ENCODE results near the gene SMARCE1. TPM values are rescaled to one million over a fixed set of nuclear protein-coding genes. Genes with fewer than 3 reads are reported as not detected.

Gene SMARCE1
- total and polyA plus RNA-seq, 9 of the 15 experiments (the other 6 are each of a cell fraction or from before 2014, with no cell fraction given), result 64.1 to 142 (median 114) TPM

DNA sequence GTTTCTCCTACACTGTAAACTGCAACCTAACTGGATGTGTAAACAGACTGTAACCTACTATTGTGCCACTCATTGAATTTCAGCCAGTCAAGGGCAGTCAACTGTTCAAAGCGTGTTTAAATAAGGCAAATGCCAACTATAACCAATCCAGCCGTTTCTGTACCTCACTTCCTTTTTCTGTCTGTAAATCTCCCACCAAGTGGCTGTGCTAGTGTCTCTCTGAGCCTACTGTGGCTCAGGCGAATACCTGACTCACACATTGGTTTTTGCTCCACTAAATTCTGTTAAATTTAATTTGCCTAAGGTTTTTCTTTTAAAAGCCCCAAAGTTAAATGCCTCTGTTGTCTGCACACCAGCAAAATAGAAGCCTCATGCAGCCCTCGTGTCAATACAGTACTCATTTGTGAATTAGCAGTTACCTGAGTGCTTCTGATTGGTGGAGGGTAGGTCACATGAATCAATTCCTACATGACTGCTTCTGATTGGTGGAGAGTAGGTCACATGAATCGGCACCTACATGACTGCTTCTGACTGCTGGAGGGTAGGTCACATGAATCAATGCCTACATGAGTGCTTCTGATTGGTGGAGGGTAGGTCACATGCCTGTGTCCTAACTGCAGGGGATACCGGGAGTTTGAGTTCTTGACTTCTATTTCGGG is 51.2 kb downstream of the SMARCE1 start (continued):
- TF ChIP-seq ZFP1 (CRISPR knock-in tag; IDR thresholded peaks at IDR 0.05) (no peak), HMG20B (CRISPR knock-in tag; IDR thresholded peaks at IDR 0.05) (no peak), ZNF239 (CRISPR knock-in tag; IDR thresholded peaks at IDR 0.05) (no peak), BMI1 (IDR thresholded peaks at IDR 0.05; ENCODE audit: low read length) (no peak), ZNF217 (CRISPR knock-in tag; IDR thresholded peaks at IDR 0.05) (no peak), NUFIP1 (IDR thresholded peaks at IDR 0.05; ENCODE audit: partially characterized antibody) (no peak), OTX1 (CRISPR knock-in tag; IDR thresholded peaks at IDR 0.05) (no peak), ASH1L (IDR thresholded peaks at IDR 0.05; ENCODE audit: borderline replicate concordance, low read depth, partially characterized antibody) (peak; percentile 80), RBM34 (IDR thresholded peaks at IDR 0.05; ENCODE audit: borderline replicate concordance, insufficient read depth, low read length) (no peak), LEF1 (IDR thresholded peaks at IDR 0.05) (no peak), BACH1 (tag; IDR thresholded peaks at IDR 0.05) (no peak), CBFB (CRISPR knock-in tag; IDR thresholded peaks at IDR 0.05) (no peak), NEUROD1 (IDR thresholded peaks at IDR 0.05; ENCODE audit: borderline replicate concordance, low read depth, low read length, partially characterized antibody) (no peak), PTBP1 (IDR thresholded peaks at IDR 0.05; ENCODE audit: low read depth, low read length) (no peak)
- TF ChIP-seq, protein P1, sequence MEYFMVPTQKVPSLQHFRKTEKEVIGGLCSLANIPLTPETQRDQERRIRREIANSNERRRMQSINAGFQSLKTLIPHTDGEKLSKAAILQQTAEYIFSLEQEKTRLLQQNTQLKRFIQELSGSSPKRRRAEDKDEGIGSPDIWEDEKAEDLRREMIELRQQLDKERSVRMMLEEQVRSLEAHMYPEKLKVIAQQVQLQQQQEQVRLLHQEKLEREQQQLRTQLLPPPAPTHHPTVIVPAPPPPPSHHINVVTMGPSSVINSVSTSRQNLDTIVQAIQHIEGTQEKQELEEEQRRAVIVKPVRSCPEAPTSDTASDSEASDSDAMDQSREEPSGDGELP (CRISPR knock-in tag; IDR thresholded peaks at IDR 0.05; ENCODE audit: borderline replicate concordance), result no peak
- TF ChIP-seq, protein P2, sequence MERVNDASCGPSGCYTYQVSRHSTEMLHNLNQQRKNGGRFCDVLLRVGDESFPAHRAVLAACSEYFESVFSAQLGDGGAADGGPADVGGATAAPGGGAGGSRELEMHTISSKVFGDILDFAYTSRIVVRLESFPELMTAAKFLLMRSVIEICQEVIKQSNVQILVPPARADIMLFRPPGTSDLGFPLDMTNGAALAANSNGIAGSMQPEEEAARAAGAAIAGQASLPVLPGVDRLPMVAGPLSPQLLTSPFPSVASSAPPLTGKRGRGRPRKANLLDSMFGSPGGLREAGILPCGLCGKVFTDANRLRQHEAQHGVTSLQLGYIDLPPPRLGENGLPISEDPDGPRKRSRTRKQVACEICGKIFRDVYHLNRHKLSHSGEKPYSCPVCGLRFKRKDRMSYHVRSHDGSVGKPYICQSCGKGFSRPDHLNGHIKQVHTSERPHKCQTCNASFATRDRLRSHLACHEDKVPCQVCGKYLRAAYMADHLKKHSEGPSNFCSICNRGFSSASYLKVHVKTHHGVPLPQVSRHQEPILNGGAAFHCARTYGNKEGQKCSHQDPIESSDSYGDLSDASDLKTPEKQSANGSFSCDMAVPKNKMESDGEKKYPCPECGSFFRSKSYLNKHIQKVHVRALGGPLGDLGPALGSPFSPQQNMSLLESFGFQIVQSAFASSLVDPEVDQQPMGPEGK (CRISPR knock-in tag; IDR thresholded peaks at IDR 0.05; ENCODE audit: borderline replicate concordance), result no peak
- TF ChIP-seq, protein P3, sequence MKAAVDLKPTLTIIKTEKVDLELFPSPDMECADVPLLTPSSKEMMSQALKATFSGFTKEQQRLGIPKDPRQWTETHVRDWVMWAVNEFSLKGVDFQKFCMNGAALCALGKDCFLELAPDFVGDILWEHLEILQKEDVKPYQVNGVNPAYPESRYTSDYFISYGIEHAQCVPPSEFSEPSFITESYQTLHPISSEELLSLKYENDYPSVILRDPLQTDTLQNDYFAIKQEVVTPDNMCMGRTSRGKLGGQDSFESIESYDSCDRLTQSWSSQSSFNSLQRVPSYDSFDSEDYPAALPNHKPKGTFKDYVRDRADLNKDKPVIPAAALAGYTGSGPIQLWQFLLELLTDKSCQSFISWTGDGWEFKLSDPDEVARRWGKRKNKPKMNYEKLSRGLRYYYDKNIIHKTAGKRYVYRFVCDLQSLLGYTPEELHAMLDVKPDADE (conservative IDR thresholded peaks at IDR 0.05; ENCODE audit: control insufficient read depth, low read depth, low read length), result no peak
- TF ChIP-seq, protein P4, sequence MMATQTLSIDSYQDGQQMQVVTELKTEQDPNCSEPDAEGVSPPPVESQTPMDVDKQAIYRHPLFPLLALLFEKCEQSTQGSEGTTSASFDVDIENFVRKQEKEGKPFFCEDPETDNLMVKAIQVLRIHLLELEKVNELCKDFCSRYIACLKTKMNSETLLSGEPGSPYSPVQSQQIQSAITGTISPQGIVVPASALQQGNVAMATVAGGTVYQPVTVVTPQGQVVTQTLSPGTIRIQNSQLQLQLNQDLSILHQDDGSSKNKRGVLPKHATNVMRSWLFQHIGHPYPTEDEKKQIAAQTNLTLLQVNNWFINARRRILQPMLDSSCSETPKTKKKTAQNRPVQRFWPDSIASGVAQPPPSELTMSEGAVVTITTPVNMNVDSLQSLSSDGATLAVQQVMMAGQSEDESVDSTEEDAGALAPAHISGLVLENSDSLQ (IDR thresholded peaks at IDR 0.05), result peak; percentile 23; the same call in 1 of the 2 replicates
- TF ChIP-seq, protein P5, sequence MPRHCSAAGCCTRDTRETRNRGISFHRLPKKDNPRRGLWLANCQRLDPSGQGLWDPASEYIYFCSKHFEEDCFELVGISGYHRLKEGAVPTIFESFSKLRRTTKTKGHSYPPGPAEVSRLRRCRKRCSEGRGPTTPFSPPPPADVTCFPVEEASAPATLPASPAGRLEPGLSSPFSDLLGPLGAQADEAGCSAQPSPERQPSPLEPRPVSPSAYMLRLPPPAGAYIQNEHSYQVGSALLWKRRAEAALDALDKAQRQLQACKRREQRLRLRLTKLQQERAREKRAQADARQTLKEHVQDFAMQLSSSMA (CRISPR knock-in tag; IDR thresholded peaks at IDR 0.05), result no peak
- TF ChIP-seq, protein P6, sequence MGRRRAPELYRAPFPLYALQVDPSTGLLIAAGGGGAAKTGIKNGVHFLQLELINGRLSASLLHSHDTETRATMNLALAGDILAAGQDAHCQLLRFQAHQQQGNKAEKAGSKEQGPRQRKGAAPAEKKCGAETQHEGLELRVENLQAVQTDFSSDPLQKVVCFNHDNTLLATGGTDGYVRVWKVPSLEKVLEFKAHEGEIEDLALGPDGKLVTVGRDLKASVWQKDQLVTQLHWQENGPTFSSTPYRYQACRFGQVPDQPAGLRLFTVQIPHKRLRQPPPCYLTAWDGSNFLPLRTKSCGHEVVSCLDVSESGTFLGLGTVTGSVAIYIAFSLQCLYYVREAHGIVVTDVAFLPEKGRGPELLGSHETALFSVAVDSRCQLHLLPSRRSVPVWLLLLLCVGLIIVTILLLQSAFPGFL (CRISPR knock-in tag; IDR thresholded peaks at IDR 0.05), result no peak
- TF ChIP-seq, protein P7, sequence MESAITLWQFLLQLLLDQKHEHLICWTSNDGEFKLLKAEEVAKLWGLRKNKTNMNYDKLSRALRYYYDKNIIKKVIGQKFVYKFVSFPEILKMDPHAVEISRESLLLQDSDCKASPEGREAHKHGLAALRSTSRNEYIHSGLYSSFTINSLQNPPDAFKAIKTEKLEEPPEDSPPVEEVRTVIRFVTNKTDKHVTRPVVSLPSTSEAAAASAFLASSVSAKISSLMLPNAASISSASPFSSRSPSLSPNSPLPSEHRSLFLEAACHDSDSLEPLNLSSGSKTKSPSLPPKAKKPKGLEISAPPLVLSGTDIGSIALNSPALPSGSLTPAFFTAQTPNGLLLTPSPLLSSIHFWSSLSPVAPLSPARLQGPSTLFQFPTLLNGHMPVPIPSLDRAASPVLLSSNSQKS (CRISPR knock-in tag; IDR thresholded peaks at IDR 0.05), result no peak
